Left lung (tissue), 10 donors: ENCODE measurements around the gene ACBD4. TPM values are rescaled to one million over a fixed set of nuclear protein-coding genes. Genes with fewer than 3 reads are reported as not detected.
A peak's percentile ranks its signal among the peaks of the same experiment; 100 is the strongest.

Source experiments
- ATAC-seq: fragments of 200-7000 bp; cut with Tn5 transposase; one replicate; pipeline ENCODE4 v1.9.1; 2020; ENCODE audit warnings: moderate library complexity
- DNase-seq, 4 donors: peaks; one replicate each; pipeline ENCODE4 v3.0.0-alpha.2; 2013 to 2020
- H3K27ac ChIP-seq, 2 donors: fragments of 200-600 bp; sonication (generic) in 1 of 2; one replicate each; pipeline versions ENCODE4 v1.5.0 to v1.8.0; 2020 to 2021
- H3K27me3 ChIP-seq, 2 donors: fragments of 200-600 bp; sonication (generic) in 1 of 2; one replicate each; pipeline versions ENCODE4 v1.5.0 to v1.8.0; 2020 to 2021
- H3K36me3 ChIP-seq, 2 donors: fragments of 200-600 bp; sonication (generic) in 1 of 2; one replicate each; pipeline versions ENCODE4 v1.5.0 to v1.8.0; 2020 to 2021
- H3K4me1 ChIP-seq, 2 donors: fragments of 200-600 bp; one replicate each; pipeline ENCODE4 v1.8.0; 2021
- H3K4me3 ChIP-seq, 2 donors: fragments of 200-600 bp; sonication (generic) in 1 of 2; one replicate each; pipeline versions ENCODE4 v1.5.0 to v1.8.0; 2020 to 2021; ENCODE audit warnings: mild to moderate bottlenecking in 1 of 2
- H3K9me3 ChIP-seq, 2 donors: fragments of 200-600 bp; sonication (generic) in 1 of 2; one replicate each; pipeline versions ENCODE4 v1.5.0 to v1.8.0; 2020 to 2021
- intact Hi-C, 2 donors: fragments of 100-400 bp; cut with DNase I; formaldehyde crosslinking; loops; one replicate each; pipeline versions ENCODE4 v1.11.2 to v1.14.2; 2022
- polyA plus RNA-seq, 6 donors: library from polyadenylated mRNA; unstranded; fragments of 120-200 nt; gene quantifications; one replicate each; pipeline ENCODE4 v1.2.1, GENCODE V29; 2013; ENCODE audit not compliant: insufficient read length in 6 of 6
- total RNA-seq, 2 donors: library from RNA; stranded (reverse); fragmentation: NEBNext Ultra II Directional; extraction: Animal tissue kit (Norgen Biotek cat#: 25700); gene quantifications; one replicate each; pipeline ENCODE4 v1.2.1, GENCODE V29; 2021
- TF ChIP-seq, protein P1 (sequence below), 2 donors: fragments of 200-600 bp; sonication (generic) in 1 of 2; IDR thresholded peaks; one replicate each; pipeline versions ENCODE4 v1.5.0 to v1.8.0; 2021; ENCODE audit warnings: antibody characterized with exemption in 2 of 2
- donor health status: DM: no; HTN: yes; CAD: no.
- donor health status: DM: no; HTN: no; CAD: no.

ACBD4 gene
- total and polyA plus RNA-seq, 8 donors = 10.6 to 15.9 (median 15.0) TPM

DNA sequence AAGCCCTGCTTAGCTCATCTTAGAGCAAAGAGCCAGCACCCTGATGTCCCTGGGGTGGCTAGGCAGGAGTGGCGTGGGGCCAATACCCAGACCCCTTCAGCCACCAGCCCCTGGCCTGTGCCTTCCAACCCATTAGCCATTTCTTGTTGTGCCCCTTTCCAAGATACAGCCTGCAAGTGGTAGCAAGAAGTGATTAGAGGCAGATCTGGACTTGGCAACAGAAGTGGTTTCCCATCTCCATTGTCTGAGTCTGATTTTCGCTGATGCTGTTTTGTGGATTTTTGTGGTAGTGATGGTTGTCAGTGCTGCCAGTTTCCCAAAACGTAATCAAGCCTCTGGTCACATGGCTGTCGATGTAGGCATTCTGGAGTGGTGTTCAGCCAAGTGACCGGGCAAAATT lies 28.9 kb upstream of the ACBD4 start:
- DNase-seq = no peak
- Histone ChIP-seq H3K36me3 (peaks cover 5 to 78% of the 10 kb centered on the region in 2 donors), H3K4me1 (no peaks in the 10 kb centered on the region), H3K27ac (no peak overlapping the region), H3K4me3 (no peak overlapping the region), H3K9me3 (no peaks in the 10 kb centered on the region), H3K27me3 (no peaks in the 10 kb centered on the region)
- ATAC-seq = no peak
- TF ChIP-seq, protein P1, sequence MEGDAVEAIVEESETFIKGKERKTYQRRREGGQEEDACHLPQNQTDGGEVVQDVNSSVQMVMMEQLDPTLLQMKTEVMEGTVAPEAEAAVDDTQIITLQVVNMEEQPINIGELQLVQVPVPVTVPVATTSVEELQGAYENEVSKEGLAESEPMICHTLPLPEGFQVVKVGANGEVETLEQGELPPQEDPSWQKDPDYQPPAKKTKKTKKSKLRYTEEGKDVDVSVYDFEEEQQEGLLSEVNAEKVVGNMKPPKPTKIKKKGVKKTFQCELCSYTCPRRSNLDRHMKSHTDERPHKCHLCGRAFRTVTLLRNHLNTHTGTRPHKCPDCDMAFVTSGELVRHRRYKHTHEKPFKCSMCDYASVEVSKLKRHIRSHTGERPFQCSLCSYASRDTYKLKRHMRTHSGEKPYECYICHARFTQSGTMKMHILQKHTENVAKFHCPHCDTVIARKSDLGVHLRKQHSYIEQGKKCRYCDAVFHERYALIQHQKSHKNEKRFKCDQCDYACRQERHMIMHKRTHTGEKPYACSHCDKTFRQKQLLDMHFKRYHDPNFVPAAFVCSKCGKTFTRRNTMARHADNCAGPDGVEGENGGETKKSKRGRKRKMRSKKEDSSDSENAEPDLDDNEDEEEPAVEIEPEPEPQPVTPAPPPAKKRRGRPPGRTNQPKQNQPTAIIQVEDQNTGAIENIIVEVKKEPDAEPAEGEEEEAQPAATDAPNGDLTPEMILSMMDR (IDR thresholded peaks at IDR 0.05) = no peak
- intact Hi-C loops = no loop called here

DNA sequence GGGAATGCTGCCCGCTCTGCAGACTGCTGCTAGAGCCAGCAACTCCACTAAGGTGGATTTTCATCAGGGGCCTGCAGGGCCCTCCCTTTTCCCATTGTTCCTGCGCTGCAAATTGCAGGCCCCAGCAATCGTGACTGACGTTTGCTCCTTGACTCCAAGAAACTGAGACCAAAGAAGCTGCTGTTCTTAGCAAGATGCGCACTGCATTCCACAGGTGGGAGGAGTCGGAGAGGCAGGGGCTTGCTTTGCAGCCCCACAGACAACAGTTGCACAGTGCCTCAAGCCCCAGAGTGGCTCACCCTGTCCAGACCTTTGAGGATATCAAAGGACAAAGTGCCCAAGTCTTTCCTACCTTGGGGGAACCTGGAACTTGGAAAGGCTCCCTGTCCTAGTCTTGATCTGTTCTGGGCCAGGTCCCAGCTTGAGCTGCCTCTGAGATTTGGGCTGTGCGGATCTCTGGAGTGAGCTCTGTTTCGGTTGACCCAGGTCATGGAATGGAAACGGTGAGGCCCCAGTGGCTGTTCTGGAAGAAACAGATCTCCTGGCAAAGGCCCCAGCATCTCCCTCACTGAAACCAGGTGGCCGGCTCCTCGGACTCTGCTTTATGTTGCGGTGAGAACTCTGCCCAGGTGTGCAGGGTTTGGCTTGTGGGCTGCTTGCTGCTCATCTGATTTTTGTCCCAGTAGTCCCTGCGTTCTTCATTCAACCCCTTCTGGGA lies 28.0 kb upstream of the ACBD4 start:
- Histone ChIP-seq H3K27me3 (no peaks in the 10 kb centered on the region), H3K9me3 (no peaks in the 10 kb centered on the region), H3K27ac (no peak overlapping the region), H3K4me3 (no peak overlapping the region), H3K36me3 (peaks cover 0 to 73% of the 10 kb centered on the region in 2 donors), H3K4me1 (no peaks in the 10 kb centered on the region)
- intact Hi-C loops = no loop called here
- TF ChIP-seq, protein P1 (IDR thresholded peaks at IDR 0.05) = no peak
- DNase-seq (no peak), ATAC-seq (no peak)

DNA sequence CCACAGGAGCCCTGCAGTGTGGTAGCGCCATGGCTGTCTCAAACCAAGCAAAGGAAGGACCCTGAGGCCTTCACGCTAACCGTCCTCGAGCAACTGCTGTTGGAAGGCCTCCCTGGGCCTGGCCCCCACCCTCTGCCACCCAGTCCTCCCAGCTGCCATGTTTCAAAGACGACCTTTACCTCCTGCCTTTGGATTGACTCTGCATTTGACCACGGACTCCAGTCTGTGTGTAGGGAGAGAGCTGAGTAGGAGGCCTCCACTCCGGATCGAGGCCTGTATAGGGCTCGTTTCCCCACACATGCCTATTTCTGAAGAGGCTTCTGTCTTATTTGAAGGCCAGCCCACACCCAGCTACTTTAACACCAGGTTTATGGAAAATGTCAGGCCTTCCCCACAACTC lies 27.4 kb upstream of the ACBD4 start:
- no peak for DNase-seq
- Histone ChIP-seq H3K4me1 (no peaks in the 10 kb centered on the region), H3K4me3 (no peak overlapping the region), H3K27me3 (no peaks in the 10 kb centered on the region), H3K27ac (no peak overlapping the region), H3K9me3 (no peaks in the 10 kb centered on the region), H3K36me3 (peaks cover 0 to 69% of the 10 kb centered on the region in 2 donors)
- intact Hi-C loops = no loop called here
- ATAC-seq = no peak
- TF ChIP-seq, protein P1 (IDR thresholded peaks at IDR 0.05) = no peak

- intact Hi-C loops = no loop called here
- peaks cover 0 to 61% of the 10 kb centered on the region in 2 donors for H3K36me3 ChIP-seq
- H3K4me1 ChIP-seq = no peaks in the 10 kb centered on the region
- TF ChIP-seq, protein P1 (IDR thresholded peaks at IDR 0.05) = no peak
- ATAC-seq (peak; percentile 25), DNase-seq (no peak)
- no peaks in the 10 kb centered on the region for H3K27me3 ChIP-seq
- H3K4me3 ChIP-seq = no peak overlapping the region
- H3K9me3 ChIP-seq = no peaks in the 10 kb centered on the region
- H3K27ac ChIP-seq = no peak overlapping the region
Observed at GRCh38 chr17:45108595-45109521, 26.6 kb upstream of the ACBD4 start.
